Heart right ventricle (tissue), 16 donors: ENCODE results near the gene PHC2. TPM values are rescaled to one million over a fixed set of nuclear protein-coding genes. Genes with fewer than 3 reads are reported as not detected.

Experiments used
- ATAC-seq, 8 donors: fragments of 200-7000 bp; cut with Tn5 transposase; one replicate each; pipeline ENCODE4 v1.9.1; 2020; ENCODE audit warnings: mild to moderate bottlenecking in 8 of 8, moderate library complexity in 8 of 8, moderate number of reproducible peaks in 1 of 8
- DNase-seq, 2 donors: peaks; one replicate each; pipeline ENCODE4 v3.0.0-alpha.2; 2020
- H3K27ac ChIP-seq, 10 donors: fragments of 200-600 bp; sonication (generic) in 2 of 10; one replicate each; pipeline versions ENCODE4 v1.5.0 to v1.8.0; 2020 to 2022; ENCODE audit warnings: mild to moderate bottlenecking in 3 of 10
- H3K27me3 ChIP-seq, 7 donors: fragments of 200-600 bp; one replicate each; pipeline ENCODE4 v1.8.0; 2021 to 2022; ENCODE audit warnings: mild to moderate bottlenecking in 2 of 7
- H3K36me3 ChIP-seq, 9 donors: fragments of 200-600 bp; sonication (generic) in 1 of 9; one replicate each; pipeline versions ENCODE4 v1.5.0 to v1.8.0; 2020 to 2022; ENCODE audit warnings: mild to moderate bottlenecking in 2 of 9
- H3K4me1 ChIP-seq, 9 donors: fragments of 200-600 bp; sonication (generic) in 1 of 9; one replicate each; pipeline versions ENCODE4 v1.5.0 to v1.8.0; 2020 to 2022; ENCODE audit warnings: mild to moderate bottlenecking in 4 of 9
- H3K4me3 ChIP-seq, 10 donors: fragments of 200-600 bp; sonication (generic) in 2 of 10; one replicate each; pipeline versions ENCODE4 v1.5.0 to v1.8.0; 2020 to 2022; ENCODE audit warnings: mild to moderate bottlenecking in 7 of 10, moderate library complexity in 2 of 10
- H3K9me3 ChIP-seq, 11 donors: fragments of 200-600 bp in 10 of 11; sonication (generic) in 2 of 11; one replicate each; pipeline versions ENCODE4 v1.5.0 to v1.8.0; 2013 to 2022; ENCODE audit warnings: mild to moderate bottlenecking in 2 of 11, control low read depth in 1 of 11, moderate library complexity in 1 of 11
- WGBS, 2 donors: extraction: QIAGEN DNeasy Blood & Tissue Kit; methylation state at CpG; one replicate each; pipeline ENCODE4 v1.1.7; 2013; ENCODE audit warnings: inconsistent platforms in 1 of 2; 5-methylcytosine and 5-hydroxymethylcytosine counted together
- intact Hi-C, 10 donors: fragments of 100-400 bp; cut with DNase I; formaldehyde crosslinking; loops; one replicate each; pipeline versions ENCODE4 v1.11.1 to v1.14.2; 2022
- polyA plus RNA-seq, 2 donors: library from polyadenylated mRNA; stranded (reverse); fragments of 200-250 nt; gene quantifications; one replicate each; pipeline ENCODE4 v1.2.3, GENCODE V29; 2013
- total RNA-seq, 10 donors: library from RNA; stranded (reverse); fragmentation: NEBNext Ultra II Directional in 3 of 10; extraction: Animal tissue kit (Norgen Biotek cat#: 25700) in 3 of 10; gene quantifications; one replicate each; pipeline versions ENCODE4 v1.2.1 to v1.2.4, GENCODE V29; 2021 to 2023
- TF ChIP-seq, protein P1 (sequence below), 9 donors: fragments of 200-600 bp; sonication (generic) in 2 of 9; IDR thresholded peaks; one replicate each; pipeline versions ENCODE4 v1.5.0 to v1.8.0; 2021 to 2022; ENCODE audit warnings: antibody characterized with exemption in 9 of 9, mild to moderate bottlenecking in 5 of 9, moderate library complexity in 1 of 9
- donor health status: Arrhythmogenic right ventricular cardiomyopathy.
- donor health status: ischemic (EF 13 %, LVEDD 7.1; RV severe dilation, severe dysfunction).
- donor health status: healthy with polysubstance abuse.
- donor health status: DM: no; HTN: yes; CAD: no.
- donor health status: DM: no; HTN: no; CAD: no.
- donor health status: ischemic (EF 25% LVEDD 6.9; RV normal size, moderate dysfunction).
- donor health status: ischemic (EF 25% LVEDD 5.7; RV mildly dilated, moderate dysfunction).
- donor health status: healthy.
- donor health status: DM: yes; HTN: yes; CAD: no.
- donor health status: Ischemic cardiomyopathy.
- donor health status: ischemic (EF 35%, LVEDD 5.7; RV mildly dilated, moderate dysfunction).
- donor health status: nonischemic (EF 11% LVEDD 7.7; RV severe dilation, severe dysfunction).
- donor health status: DM: yes; HTN: yes; CAD: no.
- donor health status: PGD.
- donor health status: ischemic (EF 29% LVEDD 5.4; RV normal size, mild dysfunction).
- donor health status: nonischemic (EF 23%, LVEDD 6.1; RV moderate dilation, normal function).

The PHC2 gene
- total and polyA plus RNA-seq, 12 donors: 81.2 to 136 (median 99.3) TPM

GRCh38 chr1:33332881-33333280 is 98.0 kb downstream of the PHC2 start:
- DNase-seq: no peak
- intact Hi-C loops: loop anchor here in 2 of 10 donors (5.0 kb wide), 1 partner anchor 34 kb away; no protein-coding TSS in a partner anchor
- Histone ChIP-seq H3K27ac (peak overlapping the region in 9 of 10 donors; percentile 32 to 100 (median 63)), H3K4me3 (no peak overlapping the region), H3K27me3 (no peaks in the 10 kb centered on the region), H3K9me3 (no peaks in the 10 kb centered on the region), H3K4me1 (peaks cover 35 to 100% (median 88%) of the 10 kb centered on the region in 9 donors), H3K36me3 (peaks cover 0 to 88% (median 43%) of the 10 kb centered on the region in 9 donors)
- TF ChIP-seq, protein P1, sequence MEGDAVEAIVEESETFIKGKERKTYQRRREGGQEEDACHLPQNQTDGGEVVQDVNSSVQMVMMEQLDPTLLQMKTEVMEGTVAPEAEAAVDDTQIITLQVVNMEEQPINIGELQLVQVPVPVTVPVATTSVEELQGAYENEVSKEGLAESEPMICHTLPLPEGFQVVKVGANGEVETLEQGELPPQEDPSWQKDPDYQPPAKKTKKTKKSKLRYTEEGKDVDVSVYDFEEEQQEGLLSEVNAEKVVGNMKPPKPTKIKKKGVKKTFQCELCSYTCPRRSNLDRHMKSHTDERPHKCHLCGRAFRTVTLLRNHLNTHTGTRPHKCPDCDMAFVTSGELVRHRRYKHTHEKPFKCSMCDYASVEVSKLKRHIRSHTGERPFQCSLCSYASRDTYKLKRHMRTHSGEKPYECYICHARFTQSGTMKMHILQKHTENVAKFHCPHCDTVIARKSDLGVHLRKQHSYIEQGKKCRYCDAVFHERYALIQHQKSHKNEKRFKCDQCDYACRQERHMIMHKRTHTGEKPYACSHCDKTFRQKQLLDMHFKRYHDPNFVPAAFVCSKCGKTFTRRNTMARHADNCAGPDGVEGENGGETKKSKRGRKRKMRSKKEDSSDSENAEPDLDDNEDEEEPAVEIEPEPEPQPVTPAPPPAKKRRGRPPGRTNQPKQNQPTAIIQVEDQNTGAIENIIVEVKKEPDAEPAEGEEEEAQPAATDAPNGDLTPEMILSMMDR (IDR thresholded peaks at IDR 0.05): no peak
- ATAC-seq: peak in 4 of 8 donors; percentile 12 to 54 (median 39)
- 55% methylated on average over 5 of the region's 5 CpGs for WGBS, 2 donors

GRCh38 chr1:33332357-33332789 is 98.5 kb downstream of the PHC2 start:
- WGBS, 2 donors: 67 to 68% methylated on average over 10 of the region's 10 CpGs
- peak in 1 of 8 donors; percentile 9 for ATAC-seq
- DNase-seq: no peak
- Histone ChIP-seq H3K27me3 (no peaks in the 10 kb centered on the region), H3K4me3 (no peak overlapping the region), H3K27ac (peak overlapping the region in 9 of 10 donors; percentile 8 to 100 (median 63)), H3K36me3 (peaks cover 0 to 89% (median 48%) of the 10 kb centered on the region in 9 donors), H3K9me3 (no peaks in the 10 kb centered on the region), H3K4me1 (peaks cover 37 to 100% (median 88%) of the 10 kb centered on the region in 9 donors)
- TF ChIP-seq, protein P1 (IDR thresholded peaks at IDR 0.05): no peak
- intact Hi-C loops: loop anchor here in 2 of 10 donors (5.0 kb wide), 1 partner anchor 35 kb away; no protein-coding TSS in a partner anchor

- peaks cover 0 to 90% (median 53%) of the 10 kb centered on the region in 9 donors for H3K36me3 ChIP-seq
- intact Hi-C loops: loop anchor here in 2 of 10 donors (5.0 kb wide), 1 partner anchor 36 kb away; no protein-coding TSS in a partner anchor
These were observed 99.2 kb downstream of the PHC2 start for GRCh38 chr1:33331444-33332356.

GRCh38 chr1:33330906-33331305 is 100.0 kb downstream of the PHC2 start:
- 93 to 96% methylated on average over 7 of the region's 7 CpGs for WGBS, 2 donors
- intact Hi-C loops: loop anchor here in 2 of 10 donors (5.0 kb wide), 1 partner anchor 36 kb away; no protein-coding TSS in a partner anchor
- no peak for ATAC-seq
- Histone ChIP-seq H3K27ac (peak overlapping the region in 4 of 10 donors; percentile 30 to 100 (median 75)), H3K27me3 (no peaks in the 10 kb centered on the region), H3K4me1 (peaks cover 35 to 100% (median 82%) of the 10 kb centered on the region in 9 donors), H3K36me3 (peaks cover 0 to 93% (median 61%) of the 10 kb centered on the region in 9 donors), H3K4me3 (no peak overlapping the region), H3K9me3 (no peaks in the 10 kb centered on the region)
- DNase-seq: no peak
- TF ChIP-seq, protein P1 (IDR thresholded peaks at IDR 0.05): no peak

More at GRCh38 chr1:33331444-33332356, 99.2 kb downstream of the PHC2 start:
- Histone ChIP-seq H3K27me3 (no peaks in the 10 kb centered on the region), H3K27ac (peak overlapping the region in 8 of 10 donors; percentile 8 to 100 (median 68)), H3K4me3 (no peak overlapping the region), H3K4me1 (peaks cover 39 to 100% (median 86%) of the 10 kb centered on the region in 9 donors), H3K9me3 (no peaks in the 10 kb centered on the region)
- DNase-seq: no peak
- no peak for ATAC-seq
- TF ChIP-seq, protein P1 (IDR thresholded peaks at IDR 0.05): no peak
- 44 to 59% methylated on average over 10 of the region's 10 CpGs for WGBS, 2 donors
